ENCODE measurements around the gene SAMD11. TPM values are rescaled to one million over a fixed set of nuclear protein-coding genes. Genes with fewer than 3 reads are reported as not detected.

The SAMD11 gene
- total RNA-seq, 1 donor: 1.6 TPM

- no peak overlapping the region for H3K4me3 ChIP-seq (ENCODE audit: low read depth, low read length)
- DNase-seq (ENCODE audit: low read depth): no peak
- TF ChIP-seq CTCF (IDR thresholded peaks at IDR 0.05; ENCODE audit: insufficient read depth, low read length): no peak
These were observed 5.3 kb downstream of the SAMD11 start for GRCh38 chr1:928825-929661.

DNA sequence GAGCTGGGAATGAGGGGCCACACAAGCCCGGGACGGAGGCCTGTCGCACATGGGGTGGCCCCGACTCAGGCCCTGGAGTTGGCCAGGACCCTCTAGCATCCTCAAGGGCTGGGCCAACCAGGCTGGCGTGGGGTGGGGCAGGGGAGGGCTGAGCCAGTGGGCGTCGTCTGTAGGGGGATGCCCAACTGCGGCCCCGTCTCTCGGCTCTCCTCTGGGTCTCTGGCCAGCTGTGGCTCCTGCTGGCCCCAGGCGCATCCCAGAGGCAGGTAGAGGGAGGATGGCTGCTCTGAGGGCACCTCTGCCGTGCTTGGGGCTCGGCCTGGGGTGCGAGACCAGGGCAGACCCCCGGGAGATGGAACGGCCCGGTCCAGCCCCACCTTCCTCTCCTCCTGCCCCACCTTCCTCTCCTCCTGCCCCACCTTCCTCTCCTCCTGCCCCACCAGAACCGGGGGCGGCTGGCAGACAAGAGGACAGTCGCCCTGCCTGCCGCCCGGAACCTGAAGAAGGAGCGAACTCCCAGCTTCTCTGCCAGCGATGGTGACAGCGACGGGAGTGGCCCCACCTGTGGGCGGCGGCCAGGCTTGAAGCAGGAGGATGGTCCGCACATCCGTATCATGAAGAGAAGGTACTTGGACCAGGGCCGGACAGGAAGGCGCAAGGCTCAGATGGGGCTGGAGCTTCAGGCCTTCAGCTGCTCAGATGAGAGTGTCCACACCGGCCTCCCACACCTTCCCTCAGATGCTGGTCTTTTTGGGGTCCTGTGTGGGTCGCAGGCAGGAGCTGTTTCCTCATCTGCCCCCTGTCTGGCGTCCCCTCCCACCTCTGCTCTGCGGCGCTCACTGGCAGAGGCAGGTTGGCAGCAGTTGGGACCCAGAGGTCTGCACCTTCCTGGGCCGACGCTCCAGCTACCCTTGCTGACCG lies 6.2 kb downstream of the SAMD11 start:
- no peak for DNase-seq (ENCODE audit: low read depth)
- TF ChIP-seq CTCF (IDR thresholded peaks at IDR 0.05; ENCODE audit: insufficient read depth, low read length): no peak
- H3K4me3 ChIP-seq (ENCODE audit: low read depth, low read length): no peak overlapping the region

DNA sequence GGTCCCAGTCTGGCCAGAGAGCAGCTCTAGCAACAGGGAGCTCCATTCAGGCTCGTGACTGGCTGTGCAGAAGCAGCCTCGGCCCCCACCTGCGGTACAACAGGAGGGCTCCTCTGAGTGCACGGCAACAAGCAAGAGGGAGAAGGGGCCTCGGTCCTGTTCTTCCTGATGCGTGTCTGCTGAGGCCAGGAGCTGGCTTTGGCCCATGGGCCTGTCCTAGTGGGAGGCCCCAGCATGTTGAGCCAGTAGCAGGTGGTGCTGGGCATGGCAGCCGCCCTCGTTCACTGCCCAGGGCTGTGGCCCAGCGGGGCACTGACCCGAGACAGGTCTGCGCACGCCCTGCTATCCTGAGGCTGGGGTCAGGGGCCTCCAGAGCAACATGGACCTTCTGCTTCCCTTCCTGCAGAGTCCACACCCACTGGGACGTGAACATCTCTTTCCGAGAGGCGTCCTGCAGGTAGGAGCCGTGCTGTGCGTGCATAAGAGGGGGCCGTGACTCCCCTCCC lies 7.0 kb downstream of the SAMD11 start:
- H3K4me3 ChIP-seq (ENCODE audit: low read depth, low read length): no peak overlapping the region
- no peak for DNase-seq (ENCODE audit: low read depth)
- TF ChIP-seq CTCF (IDR thresholded peaks at IDR 0.05; ENCODE audit: insufficient read depth, low read length): no peak

- DNase-seq (ENCODE audit: low read depth): no peak
- TF ChIP-seq CTCF (IDR thresholded peaks at IDR 0.05; ENCODE audit: insufficient read depth, low read length): no peak
- H3K4me3 ChIP-seq (ENCODE audit: low read depth, low read length): no peak overlapping the region
These were observed 7.9 kb downstream of the SAMD11 start for GRCh38 chr1:931380-932172.

DNA sequence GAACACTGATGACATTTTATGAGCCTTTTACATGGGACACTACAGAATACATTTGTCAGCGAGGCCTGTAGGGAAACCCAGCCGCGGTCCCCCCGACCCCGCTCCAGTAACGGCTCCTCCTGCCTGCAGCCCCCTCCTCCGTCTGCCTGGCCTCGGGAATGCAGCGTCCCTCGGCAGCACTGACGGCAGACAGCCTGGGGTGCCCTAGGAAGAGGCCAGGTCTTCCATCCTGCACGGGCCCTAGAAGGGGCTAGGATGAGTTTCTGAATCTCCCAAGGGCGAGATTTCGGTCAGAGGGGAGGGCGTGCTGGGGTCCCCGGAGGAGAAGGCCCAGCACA lies 8.4 kb downstream of the SAMD11 start:
- H3K4me3 ChIP-seq (ENCODE audit: low read depth, low read length): no peak overlapping the region
- DNase-seq (ENCODE audit: low read depth): no peak
- TF ChIP-seq CTCF (IDR thresholded peaks at IDR 0.05; ENCODE audit: insufficient read depth, low read length): no peak
